NCI-H774 (cell line): ENCODE results near the gene ZNF512.

Experiments
- DNase-seq: peaks from one replicate; lab custom pipeline; 2025; lab: John Stamatoyannopoulos, UW

The ZNF512 gene

DNA sequence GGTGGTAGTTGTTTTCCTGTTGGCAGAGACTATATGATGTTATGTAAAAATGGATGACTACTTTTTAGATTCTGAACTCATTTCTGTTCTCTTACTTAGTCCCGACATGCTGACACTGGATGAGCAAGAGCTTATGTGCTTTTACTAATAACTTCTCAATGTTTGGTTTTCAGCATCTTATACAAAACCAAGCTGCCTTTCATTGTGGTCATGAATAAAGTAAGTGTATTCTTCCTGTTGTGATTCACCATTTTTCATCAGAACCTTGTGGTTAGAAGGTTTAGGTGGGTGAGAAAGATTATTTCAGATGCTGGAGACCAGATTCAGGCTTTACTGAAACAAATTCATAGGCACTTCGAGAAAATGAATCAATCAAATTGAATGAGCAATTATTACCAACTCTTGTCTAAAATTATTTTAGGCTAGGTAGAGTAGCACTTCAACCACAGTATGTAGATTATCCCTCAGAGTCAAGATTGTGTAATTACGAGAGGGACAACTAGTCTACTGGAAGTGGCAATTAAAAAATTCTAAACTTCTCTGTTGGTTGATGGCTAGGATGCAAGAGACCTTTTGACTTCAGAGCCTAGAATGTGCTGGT lies 55.3 kb downstream of the ZNF512 start:
- no peak for DNase-seq

GRCh38 chr2:27638709-27639108 lies 55.9 kb downstream of the ZNF512 start:
- DNase-seq = no peak

- DNase-seq = no peak
Measured at GRCh38 chr2:27640722-27641245, 57.9 kb downstream of the ZNF512 start.

DNA sequence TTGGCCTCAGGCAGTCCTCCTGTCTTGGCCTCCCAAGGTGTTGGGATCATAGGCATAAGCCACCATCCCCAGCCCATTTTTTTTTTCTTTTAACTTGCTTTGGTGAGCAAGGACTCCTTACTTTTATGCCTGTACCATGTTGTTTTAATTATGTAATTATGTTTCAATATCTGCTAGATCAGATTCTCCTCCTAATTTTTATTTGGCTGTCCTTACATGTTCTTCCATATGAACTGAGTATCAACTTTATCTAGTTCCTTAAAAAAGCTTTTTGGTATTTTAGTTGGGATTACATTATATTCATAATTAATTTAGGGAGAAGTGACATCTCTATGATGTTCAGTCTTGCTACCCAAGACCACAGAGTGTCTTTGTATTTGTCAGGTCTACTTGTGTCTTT lies 62.4 kb downstream of the ZNF512 start:
- no peak for DNase-seq

- DNase-seq = no peak
Measured at GRCh38 chr2:27647289-27647688, 64.4 kb downstream of the ZNF512 start.

- DNase-seq = no peak
Measured at GRCh38 chr2:27647737-27648136, 64.9 kb downstream of the ZNF512 start.

GRCh38 chr2:27651056-27651455 lies 68.2 kb downstream of the ZNF512 start:
- DNase-seq = no peak

DNA sequence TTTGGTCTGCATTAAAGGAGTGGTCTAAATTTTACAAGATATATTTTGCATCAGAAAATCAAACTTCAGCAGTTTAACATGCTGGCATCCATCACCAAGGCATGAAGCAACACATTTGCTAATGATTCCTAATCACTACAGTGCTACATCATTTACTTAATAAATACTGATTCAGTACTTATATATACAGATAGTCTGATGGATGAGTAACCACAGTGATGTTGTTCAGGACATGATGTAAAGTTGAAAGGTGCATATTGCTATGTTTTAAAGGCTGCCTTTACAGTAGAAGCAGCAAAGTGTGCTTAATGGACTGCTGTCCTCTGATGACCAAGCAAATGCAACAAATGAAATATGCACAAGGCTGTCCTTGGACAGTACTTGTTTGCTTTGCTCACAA lies 69.5 kb downstream of the ZNF512 start:
- DNase-seq = no peak

DNA sequence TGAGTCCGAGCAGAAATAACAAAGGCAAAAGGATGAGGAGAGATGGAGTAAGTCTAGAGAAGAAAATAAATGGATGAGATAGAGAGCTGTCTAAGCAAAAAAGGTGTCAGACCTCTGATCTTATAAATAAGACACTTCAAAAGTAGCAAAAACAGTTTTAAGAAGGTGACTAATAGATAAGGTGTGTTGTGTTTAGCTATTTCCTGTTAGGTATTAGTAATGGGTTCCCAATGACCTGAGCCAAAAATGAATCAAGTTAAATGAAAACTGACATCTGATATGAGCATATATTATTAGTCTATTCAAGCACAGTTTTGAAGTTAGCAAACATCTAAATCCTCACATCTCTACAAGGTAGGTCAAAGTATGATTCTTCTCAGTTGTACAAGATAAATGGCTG lies 69.9 kb downstream of the ZNF512 start:
- no peak for DNase-seq

- DNase-seq = no peak
Measured at GRCh38 chr2:27653397-27653796, 70.6 kb downstream of the ZNF512 start.

DNA sequence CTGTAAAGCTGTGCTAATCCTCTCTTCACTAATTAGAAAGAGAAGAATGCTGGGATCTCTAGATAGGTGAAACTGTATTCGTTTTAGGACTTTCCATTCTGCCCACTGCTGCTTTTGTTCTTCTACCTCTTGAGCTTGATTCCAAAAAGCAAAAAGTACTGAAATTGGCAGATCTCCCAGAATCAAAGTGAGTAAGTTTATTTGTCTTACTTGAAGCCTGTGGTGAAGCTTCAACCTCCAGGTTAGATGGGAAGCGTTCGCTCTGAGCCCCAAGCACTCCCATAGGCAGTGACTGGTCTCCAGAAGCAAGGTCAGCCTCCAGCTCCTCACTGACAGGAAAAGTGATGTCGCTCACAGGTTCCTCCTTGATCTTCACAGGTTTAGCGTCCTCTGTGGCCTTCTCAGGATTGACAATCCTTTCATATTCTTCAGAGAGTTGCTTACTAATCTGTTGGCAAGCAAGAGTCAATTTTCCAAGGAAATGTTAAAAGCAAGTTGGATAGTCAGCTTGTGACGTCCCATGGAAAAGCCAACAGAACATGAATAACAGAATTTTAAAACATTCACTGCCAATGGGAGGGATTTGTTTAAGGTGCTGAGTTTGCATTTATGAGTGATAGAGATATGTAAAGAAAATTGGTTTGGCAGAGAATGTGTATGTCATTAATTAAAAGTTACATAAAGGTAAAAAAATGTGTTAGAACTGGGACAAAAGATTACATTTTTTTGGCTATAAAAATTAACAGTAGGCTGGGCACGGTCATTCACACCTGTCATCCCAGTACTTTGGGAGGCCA lies 72.5 kb downstream of the ZNF512 start:
- no peak for DNase-seq

- DNase-seq = no peak
Measured at GRCh38 chr2:27661371-27661770, 78.5 kb downstream of the ZNF512 start.

DNA sequence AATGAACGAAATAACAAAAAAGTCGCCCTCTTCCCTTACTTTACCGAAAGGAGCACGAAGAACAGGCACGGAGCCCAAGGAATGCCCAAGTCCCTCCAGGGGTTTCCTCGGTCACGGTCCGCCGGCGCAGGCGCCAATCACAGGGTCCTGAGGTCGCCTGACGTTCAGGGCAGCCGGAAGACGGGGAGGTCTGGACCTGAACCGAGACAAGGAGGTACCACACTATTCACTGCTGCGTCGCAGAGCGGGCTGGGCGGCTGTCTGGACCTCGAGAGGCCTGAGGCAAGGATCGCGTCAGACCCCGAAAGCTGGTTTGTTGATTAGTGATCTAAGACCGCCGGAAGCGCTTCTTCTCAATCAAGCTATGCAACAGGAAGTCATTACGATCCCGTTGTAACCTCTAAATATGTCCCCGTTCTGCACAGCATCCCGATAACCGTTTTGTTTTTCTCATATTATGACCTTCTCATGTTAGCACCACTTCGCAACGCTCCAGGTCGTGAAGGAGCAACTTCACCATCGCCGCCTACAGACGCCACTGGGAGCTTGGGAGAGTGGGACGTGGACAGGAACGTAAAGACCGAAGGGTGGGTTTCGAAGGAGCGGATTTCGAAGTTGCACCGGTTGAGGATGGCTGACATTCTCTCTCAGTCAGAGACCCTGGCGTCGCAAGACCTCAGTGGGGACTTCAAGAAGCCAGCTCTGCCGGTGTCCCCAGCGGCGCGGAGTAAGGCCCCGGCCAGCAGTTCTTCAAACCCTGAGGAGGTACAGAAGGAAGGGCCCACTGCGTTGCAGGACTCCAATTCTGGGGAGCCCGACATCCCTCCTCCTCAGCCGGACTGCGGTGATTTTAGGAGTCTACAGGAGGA lies 80.7 kb downstream of the ZNF512 start, which contains the start of the genes SLC4A1AP and SUPT7L:
Gene SLC4A1AP (plus strand): TSS at position 605 of the 869 bp plus-strand sequence. CDS start 26 bp downstream, at position 631.
Gene SUPT7L (minus strand): TSS at position 330 of the 869 bp plus-strand sequence. CDS start 1,422 bp downstream, outside the sequence.
- DNase-seq = peak; percentile 74

GRCh38 chr2:27664154-27664574 lies 81.3 kb downstream of the ZNF512 start:
- no peak for DNase-seq

DNA sequence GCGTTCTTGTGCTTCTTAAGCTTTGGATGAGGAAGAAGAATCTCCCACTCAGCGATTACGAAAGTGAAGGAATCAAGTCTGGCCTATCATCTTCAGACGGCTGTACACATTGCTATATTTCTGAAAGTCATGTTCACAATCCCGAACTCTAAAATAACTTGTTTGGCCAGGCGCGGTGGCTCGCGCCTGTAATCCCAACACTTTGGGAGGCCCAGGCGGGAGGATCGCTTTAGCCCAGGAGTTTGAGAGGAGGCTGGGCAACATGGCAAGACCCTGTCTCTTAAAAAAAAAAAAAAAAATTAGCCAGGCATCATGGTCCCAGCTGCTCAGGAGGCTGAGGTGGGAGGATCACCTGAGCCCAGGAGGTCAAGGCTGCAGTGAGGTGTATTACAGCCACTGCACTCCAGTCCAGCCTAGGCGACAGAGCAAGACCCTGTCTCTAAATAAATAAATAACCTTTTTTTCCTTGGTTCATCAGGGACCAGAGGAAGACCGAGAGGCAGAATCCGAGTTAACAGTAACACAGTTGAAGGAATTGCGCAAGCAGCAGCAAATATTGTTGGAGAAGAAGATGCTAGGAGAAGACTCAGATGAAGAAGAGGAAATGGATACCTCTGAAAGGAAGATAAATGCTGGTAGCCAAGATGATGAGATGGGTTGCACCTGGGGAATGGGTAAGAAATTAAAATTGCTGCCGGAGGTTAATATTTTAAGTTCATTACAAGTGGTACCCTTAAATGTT lies 82.0 kb downstream of the ZNF512 start:
- no peak for DNase-seq

- no peak for DNase-seq
Measured at GRCh38 chr2:27667446-27667845, 84.6 kb downstream of the ZNF512 start.

- DNase-seq = no peak
Measured at GRCh38 chr2:27671235-27671634, 88.4 kb downstream of the ZNF512 start.
